ENCODE measurements around the gene TACC2. TPM values are rescaled to one million over a fixed set of nuclear protein-coding genes. Genes with fewer than 3 reads are reported as not detected.
A peak's percentile ranks its signal among the peaks of the same experiment; 100 is the strongest.
"Not testable (repeated sequence)": the region's sequence is repeated elsewhere in the genome, so short reads cannot be mapped to it uniquely, and the experiment has no call there.

The TACC2 gene
- polyA plus RNA-seq, 3 donors: 35.4 to 46.8 (median 45.2) TPM

- DNase-seq (ENCODE audit: low read depth in 3 of 3, low spot score in 2 of 3): no peak
Measured at GRCh38 chr10:121976607-121977006, 12.4 kb upstream of the TACC2 start.

GRCh38 chr10:121978511-121978910, 10.5 kb upstream of the TACC2 start:
- no peak for DNase-seq (ENCODE audit: low read depth in 3 of 3, low spot score in 2 of 3)

GRCh38 chr10:121981346-121981745, 7.6 kb upstream of the TACC2 start:
- no peak for DNase-seq (ENCODE audit: low read depth in 3 of 3, low spot score in 2 of 3)

GRCh38 chr10:121983852-121984251, 5.1 kb upstream of the TACC2 start:
- no peak for DNase-seq (ENCODE audit: low read depth in 3 of 3, low spot score in 2 of 3)

- DNase-seq (ENCODE audit: low read depth in 3 of 3, low spot score in 2 of 3): no peak
Measured at GRCh38 chr10:121984463-121984862, 4.5 kb upstream of the TACC2 start.

- no peak for DNase-seq (ENCODE audit: low read depth in 3 of 3, low spot score in 2 of 3)
Measured at GRCh38 chr10:121990015-121990677, 1.2 kb downstream of the TACC2 start.

GRCh38 chr10:121991727-121992126, 2.8 kb downstream of the TACC2 start:
- not testable (repeated sequence) for DNase-seq (ENCODE audit: low read depth in 3 of 3, low spot score in 2 of 3)

- no peak for DNase-seq (ENCODE audit: low read depth in 3 of 3, low spot score in 2 of 3)
Measured at GRCh38 chr10:121994429-121994941, 5.5 kb downstream of the TACC2 start.

- no peak for DNase-seq (ENCODE audit: low read depth in 3 of 3, low spot score in 2 of 3)
Measured at GRCh38 chr10:121998462-121998861, 9.5 kb downstream of the TACC2 start.

GRCh38 chr10:121999301-121999700, 10.3 kb downstream of the TACC2 start:
- DNase-seq (ENCODE audit: low read depth in 3 of 3, low spot score in 2 of 3): no peak

GRCh38 chr10:122001698-122002097, 12.7 kb downstream of the TACC2 start:
- DNase-seq (ENCODE audit: low read depth in 3 of 3, low spot score in 2 of 3): no peak

GRCh38 chr10:122007415-122007814, 18.5 kb downstream of the TACC2 start:
- no peak for DNase-seq (ENCODE audit: low read depth in 3 of 3, low spot score in 2 of 3)

GRCh38 chr10:122010405-122011050, 21.6 kb downstream of the TACC2 start:
- no peak for DNase-seq (ENCODE audit: low read depth in 3 of 3, low spot score in 2 of 3)

GRCh38 chr10:122012731-122013130, 23.8 kb downstream of the TACC2 start:
- no peak for DNase-seq (ENCODE audit: low read depth in 3 of 3, low spot score in 2 of 3)

GRCh38 chr10:122013311-122013780, 24.4 kb downstream of the TACC2 start:
- DNase-seq (ENCODE audit: low read depth in 3 of 3, low spot score in 2 of 3): no peak

GRCh38 chr10:122014652-122015248, 25.8 kb downstream of the TACC2 start:
- DNase-seq (ENCODE audit: low read depth in 3 of 3, low spot score in 2 of 3): no peak

GRCh38 chr10:122017926-122018325, 29.0 kb downstream of the TACC2 start:
- not testable (repeated sequence) for DNase-seq (ENCODE audit: low read depth in 3 of 3, low spot score in 2 of 3)

GRCh38 chr10:122018491-122018890, 29.5 kb downstream of the TACC2 start:
- DNase-seq (ENCODE audit: low read depth in 3 of 3, low spot score in 2 of 3): no peak

GRCh38 chr10:122018951-122019413, 30.0 kb downstream of the TACC2 start:
- DNase-seq (ENCODE audit: low read depth in 3 of 3, low spot score in 2 of 3): peak in 1 of 3 donors; percentile 41

GRCh38 chr10:122019414-122019975, 30.5 kb downstream of the TACC2 start:
- peak in 2 of 3 donors; percentile 34 to 61 for DNase-seq (ENCODE audit: low read depth in 3 of 3, low spot score in 2 of 3)

GRCh38 chr10:122020226-122020625, 31.3 kb downstream of the TACC2 start:
- DNase-seq (ENCODE audit: low read depth in 3 of 3, low spot score in 2 of 3): no peak

Measured in right renal cortex interstitium (tissue), 3 donors.